GM21367 (cell line): Measurements from ENCODE around the gene ARMC9.

ENCODE experiments used
- ATAC-seq: cut with Tn5 transposase; IDR thresholded peaks from one replicate; pipeline ENCODE4 v1.9.1; 2021; ENCODE audit not compliant: unreplicated experiment

ARMC9 gene

GRCh38 chr2:231378026-231378722, 179.7 kb downstream of the ARMC9 start:
- ATAC-seq = no peak

DNA sequence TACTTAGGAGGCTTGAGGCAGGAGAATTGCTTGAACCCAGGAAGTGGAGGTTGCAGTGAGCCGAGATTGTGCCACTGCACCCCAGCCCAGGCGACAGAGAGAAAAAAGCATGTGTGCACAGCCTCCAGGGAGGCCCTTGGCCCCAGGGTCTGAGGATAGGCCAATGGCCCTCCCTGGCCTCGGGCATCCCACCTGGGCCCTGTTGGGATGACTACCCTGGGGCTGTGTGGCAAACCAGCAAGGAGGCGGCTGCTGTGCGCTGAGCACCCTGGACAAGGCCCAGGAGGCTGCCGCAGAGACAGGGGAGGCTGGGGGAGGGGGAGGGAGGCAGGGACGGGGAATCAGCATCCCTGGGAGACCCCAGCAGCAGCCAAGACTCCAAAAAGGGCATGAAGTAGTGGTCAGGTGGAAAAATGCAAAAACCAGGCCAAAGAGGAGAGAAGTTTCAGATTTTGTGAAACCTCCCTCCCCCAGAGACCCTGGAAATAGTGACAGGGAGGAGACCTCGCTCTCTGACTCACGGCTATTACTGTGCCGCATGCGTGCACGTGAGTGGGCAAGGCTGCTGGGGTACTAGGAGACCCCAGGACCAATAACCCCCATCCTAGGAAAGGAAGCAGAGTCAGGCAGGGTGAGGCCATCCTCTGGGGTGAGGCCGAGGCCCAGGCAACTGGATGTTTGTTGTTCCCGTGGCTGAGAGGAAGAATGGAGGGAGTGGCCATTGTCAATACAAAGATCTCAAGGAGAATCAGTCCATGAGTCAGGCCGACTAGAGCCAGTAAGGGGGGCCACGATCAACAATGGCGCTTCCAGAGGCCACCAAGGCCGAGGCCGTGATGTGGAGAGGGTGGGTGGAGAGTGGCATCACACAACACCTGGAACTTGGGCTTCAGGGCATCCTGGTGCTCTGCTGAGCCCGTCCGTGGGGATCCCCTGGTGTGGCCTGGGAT, 181.1 kb downstream of the ARMC9 start:
- ATAC-seq = no peak

DNA sequence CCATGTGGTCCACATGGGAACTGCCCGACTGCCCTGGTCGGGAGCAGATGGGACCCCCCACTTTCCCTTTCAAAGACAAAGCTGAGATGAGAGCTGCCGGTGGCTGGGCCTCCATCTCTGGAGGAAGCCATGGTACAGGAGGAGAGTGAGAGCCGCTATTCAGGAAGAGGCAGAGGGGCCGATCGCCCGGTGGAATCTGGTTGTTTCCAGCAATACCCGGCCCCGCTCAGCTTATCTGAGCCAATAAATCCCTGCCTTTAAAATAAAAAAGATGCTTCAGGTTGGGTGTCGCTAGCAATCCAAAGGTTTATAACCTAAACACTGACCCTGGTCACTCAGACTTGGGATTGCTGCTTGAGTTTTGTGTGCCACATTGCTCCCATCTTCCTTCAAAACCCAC, 181.9 kb downstream of the ARMC9 start:
- no peak for ATAC-seq

- ATAC-seq = no peak
Observed at GRCh38 chr2:231380991-231381847, 182.8 kb downstream of the ARMC9 start.

DNA sequence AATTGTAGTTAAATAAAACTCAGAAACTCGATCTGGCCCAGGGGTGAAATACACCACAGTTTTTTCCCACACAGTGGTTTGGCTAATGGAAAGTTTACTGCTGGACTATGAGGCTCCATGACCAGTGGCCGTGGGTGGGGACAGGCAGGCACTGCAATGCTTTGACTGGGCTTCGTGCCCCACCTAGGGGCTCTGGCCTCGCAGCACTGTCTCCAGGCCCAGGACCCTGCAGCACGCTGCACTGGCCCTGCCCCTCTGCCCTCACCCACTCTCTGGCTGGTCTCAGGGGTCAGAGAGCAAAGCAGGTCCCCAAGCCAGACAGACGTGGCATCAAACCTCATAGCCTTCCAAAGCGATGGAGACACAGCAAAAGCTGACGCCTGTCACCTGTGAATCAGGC, 183.7 kb downstream of the ARMC9 start:
- ATAC-seq = no peak

DNA sequence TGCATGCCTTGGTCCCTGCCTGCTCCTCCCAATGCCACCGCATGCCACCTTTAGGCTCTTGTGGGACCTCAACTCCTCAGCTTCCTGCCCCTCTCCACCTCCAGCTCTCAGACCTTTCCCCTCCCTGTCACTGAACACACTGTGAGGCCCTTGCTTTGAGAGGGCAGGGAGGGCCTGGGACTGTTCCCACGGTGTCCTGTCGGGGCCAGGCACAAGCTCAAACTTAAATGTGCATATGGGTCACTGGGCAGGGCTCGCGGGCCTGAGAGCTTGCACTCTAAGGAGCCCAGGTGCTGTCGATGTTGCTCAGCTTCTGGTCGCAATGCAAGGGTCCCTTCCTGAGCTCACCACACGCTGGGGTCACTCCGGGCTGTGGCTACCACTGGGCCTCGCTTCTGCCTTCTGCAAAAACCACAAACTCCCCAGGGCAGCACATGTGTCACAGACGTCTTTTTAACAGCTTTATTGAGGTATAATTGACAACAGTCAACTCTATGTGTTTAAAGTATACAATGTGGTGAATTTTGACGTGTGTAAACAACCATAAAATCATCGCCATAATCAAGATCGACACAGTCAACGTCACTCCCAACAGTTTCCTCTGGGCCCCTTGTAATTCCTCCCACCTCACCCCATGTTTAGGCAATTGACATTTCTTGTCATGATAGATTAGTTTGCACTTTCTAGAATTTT, 185.1 kb downstream of the ARMC9 start:
- no peak for ATAC-seq

DNA sequence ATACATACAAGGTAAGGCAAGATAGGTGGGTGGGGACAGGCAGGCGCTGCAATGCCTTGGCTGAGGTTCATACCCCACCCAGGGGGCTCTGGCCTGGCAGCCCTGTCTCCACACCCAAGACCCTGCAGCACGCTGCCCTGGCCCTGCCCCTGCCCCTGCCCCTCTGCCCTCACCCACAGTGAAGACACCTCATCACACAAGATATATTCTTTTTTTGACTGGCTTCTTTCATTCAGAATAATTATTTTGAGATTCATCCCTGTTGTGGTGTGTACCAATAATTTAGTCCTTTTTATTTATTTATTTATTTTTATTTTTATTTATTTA, 185.6 kb downstream of the ARMC9 start:
- ATAC-seq = no peak

DNA sequence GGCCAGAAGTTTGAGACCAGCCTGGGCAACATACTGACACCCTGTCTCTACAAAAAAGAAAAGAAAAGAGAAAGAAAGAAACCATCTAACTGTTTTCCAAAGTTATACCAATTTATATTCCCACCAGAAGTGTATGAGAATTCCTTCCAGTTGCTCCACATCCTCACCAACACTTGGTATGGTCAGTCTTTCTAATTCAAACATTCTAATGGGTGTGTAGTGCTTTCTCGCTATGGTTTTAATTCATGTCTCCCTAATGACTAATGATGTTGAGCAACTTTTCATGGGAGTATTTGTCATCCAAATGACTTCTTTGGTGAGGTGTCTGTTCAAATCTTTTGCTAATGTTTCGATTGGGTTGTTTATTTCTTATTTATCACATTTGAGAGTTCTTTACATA, 186.5 kb downstream of the ARMC9 start:
- ATAC-seq = no peak

GRCh38 chr2:231385429-231385828, 187.0 kb downstream of the ARMC9 start:
- ATAC-seq = no peak

DNA sequence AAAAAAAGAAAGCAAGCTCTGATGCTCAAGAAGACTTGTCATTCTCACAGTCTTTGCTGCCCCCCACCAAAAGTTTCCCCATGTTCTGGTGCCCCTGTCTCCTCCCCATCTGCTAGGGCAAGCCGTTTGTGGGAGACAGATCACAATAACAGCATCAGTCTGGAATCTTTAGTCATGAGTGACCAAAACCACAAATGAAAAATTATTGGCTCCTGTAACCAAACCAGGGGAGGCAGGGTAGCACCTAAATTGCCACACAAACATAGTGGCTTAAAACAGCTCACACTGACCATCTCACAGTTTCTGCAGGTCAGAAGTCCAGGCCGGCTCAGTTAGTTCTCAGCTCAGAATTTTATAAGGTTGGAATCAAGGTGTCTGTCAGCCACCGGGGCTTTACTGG, 188.0 kb downstream of the ARMC9 start:
- ATAC-seq = no peak

DNA sequence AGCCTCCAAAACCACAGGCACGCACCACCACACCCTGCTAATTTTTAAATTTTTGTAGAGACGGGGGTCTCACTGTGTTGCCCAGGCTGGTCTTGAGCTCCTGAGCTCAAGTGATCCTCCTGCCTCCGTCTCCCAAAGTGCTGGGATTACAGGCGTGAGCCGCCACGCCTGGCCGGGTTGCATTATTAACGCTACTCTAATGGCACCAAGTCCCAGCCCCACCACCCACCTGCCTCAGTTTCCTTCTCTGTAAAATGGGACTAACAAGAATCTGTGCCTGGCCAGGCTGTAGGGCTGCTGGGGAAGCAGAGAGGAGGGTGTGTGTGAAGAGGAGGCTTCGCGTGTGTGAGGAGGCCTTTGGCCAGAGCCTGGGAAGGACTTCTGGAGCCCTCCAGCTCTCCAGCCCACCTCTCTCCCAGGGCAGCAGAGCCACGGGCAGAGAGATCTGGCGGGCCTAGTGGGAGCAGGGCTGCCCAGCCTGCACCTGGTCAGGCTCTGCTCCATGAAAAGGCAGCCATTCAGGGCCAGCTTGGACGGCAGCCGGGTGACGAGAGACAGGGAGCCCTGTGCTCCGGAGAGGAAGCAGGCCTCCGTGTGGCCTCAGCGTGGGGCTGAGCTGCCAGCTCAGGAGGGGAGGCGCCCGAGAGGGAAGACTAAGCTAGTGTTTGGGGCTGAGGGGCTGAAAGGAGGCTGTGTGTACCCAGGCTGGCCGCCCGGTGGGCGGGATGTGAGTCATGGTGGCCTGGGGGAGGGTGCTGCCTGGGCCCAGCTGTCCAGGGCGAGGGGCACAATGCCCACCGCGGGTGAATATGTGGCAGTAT, 189.7 kb downstream of the ARMC9 start:
- ATAC-seq = no peak

DNA sequence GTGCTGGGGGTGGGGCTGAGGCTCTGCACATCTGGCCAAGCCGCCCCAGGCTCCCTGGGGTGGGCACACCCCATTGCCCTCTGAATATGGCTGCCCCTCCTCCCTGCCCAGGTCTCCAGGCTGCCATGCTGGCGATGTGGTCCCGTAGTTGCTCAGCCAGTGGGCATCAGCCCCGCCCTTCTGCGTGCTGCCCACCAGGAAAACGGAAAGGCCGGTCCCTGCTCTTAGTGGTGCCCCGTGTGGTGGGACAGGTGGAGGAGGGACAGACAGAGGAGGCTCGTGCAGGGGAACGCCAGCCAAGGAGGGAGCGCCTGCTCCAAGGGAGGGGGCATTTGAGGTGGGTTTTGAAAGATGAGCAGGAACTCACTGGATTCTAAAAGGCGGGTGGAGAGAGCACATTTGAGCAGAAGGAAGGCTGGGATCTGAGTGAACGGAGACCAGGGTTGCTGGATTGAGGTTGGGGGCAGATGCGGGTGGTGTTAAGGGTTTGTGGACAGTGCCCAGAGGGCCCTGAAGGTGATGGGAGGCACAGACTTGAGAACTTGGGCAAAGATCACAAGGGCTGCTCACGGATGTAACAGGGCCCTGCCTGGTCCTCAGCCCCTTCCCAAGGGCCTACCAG, 190.4 kb downstream of the ARMC9 start:
- no peak for ATAC-seq

- ATAC-seq = no peak
Observed at GRCh38 chr2:231390667-231391066, 192.2 kb downstream of the ARMC9 start.

- ATAC-seq = no peak
Observed at GRCh38 chr2:231391981-231392380, 193.6 kb downstream of the ARMC9 start.

DNA sequence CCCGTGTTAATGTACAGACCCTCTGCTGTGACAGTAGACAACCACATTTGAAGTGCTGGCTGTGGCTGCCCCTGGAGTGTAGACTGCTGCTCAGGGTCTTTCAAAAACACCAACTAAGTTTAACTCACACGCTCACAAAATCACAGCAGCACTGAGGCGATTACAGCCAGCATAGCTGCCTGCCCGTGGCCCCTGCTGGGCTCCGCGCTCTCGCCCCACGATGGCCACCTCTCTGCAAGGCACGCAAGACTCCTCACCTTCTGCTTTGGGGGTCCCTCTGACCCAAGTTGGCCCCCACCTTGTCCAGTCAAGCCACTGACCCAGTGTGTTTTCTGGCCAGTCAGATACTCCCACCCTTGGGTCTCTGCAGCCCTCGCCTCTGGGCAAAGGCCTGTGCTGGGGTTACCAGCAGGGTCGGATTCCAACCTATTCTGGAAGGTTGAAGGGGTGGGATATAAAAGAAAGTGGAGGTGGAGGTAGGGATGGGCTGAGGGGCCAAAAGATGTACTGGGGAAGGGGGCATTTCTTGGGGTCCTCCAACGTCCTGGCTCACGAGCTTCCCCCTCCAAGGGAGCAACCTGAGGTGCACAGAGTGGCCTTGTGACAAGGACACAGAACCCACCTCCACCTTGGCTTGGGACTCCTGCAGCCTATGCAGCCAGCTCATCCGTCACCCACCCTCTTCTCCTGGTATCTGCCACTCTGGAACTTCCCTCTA, 194.2 kb downstream of the ARMC9 start:
- no peak for ATAC-seq

DNA sequence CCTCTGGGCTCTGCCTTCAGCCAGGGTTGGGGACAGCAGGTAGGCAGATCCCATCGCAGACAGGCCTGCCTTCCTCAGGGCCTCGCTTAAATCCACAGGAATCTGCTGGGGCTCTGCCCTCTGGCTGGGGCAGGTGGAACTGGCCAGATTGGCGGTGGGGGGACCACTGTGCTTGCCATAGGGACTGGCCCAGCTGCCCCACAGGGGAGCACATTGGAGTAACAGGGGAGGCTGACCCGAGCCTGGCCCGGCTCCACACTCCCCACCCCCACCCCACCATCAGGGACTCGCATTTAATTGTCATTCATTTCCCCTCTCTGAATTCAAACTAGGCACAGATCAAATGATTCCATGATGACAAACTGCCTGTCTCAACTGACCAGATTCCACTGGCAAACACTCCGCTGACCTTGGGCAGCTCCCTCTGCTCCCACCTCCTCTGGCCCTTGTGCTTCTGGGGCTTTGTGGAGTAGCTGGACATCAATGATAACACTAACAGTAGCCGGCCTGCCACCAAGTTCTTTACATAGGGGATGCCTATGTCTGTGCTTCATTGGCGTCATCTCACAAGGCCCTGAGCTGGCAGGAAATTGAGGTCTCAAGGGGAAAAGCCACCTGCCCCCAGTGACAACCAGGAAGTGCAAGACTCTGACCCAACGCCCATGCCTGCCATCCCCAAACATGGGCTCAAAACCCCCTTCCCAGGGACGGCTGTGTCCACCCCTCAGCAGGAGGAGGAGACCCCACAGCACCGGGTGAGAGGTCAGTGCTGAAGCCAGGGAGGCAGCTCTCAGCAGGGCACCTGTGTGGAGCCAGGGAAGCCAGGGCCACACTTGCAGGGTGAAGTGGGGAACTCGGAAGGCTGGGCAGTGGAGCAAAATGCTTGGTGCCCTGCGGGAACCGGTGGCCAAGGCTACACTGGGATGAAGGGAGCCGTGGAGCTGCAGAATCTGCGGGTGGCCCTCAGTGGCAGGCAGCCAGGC, 195.0 kb downstream of the ARMC9 start:
- ATAC-seq = peak; percentile 33

DNA sequence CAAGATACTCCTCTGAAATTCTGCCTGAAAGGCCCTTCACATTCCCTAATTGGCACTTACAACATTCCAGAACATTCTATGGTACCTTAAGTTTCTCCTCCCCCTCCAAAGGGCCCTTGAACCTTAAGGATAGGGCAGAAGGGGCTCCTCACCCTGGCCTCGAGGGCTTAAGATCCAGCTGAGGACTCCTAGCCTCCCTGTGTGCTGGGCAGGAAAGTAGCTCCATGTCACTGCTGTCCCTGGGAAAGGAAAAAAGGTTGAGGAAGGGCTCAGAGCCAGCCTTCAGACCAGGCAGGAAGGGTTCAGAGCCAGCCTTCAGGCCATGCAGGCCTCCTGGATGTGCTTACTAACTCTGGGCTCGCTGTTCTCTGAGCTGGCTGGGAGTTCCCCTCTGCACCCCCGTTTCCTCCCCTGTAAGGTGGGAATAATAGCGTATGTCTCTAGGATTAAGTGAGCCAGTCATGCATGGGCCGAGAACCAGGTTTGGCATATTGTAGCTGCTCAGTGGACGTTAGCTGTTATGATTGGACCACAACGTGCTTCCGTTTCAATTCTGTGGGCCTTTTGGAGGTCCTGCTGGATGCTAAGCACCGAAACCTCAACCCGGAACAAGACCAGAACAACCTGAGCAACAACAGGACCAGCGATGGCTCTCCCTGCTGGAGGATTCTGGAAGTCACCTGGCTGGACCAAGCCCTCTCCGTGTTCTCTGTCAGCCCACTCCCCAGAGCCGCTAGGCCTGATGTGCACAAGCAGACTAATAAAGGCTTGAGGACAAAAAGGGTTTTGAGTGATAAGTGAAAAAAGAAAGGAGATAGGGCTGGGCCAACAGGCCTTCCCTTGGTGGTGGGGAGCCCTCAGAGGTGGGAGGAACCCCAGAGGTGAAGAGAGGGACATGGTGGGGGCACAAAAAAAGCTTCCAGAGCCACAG, 196.0 kb downstream of the ARMC9 start:
- peak; percentile 36 for ATAC-seq
